ENCODE data around the gene RUSC2. TPM values are rescaled to one million over a fixed set of nuclear protein-coding genes. Genes with fewer than 3 reads are reported as not detected.
A peak's percentile ranks its signal among the peaks of the same experiment; 100 is the strongest.

Gene RUSC2
- total and polyA plus RNA-seq, 12 donors: 22.1 to 34.9 (median 28.2) TPM

- ATAC-seq: no peak
- intact Hi-C loops (cut with DNase I): no loop called here
Observed at GRCh38 chr9:35499701-35500030, 9.8 kb downstream of the RUSC2 start.

GRCh38 chr9:35500130-35500748, 10.3 kb downstream of the RUSC2 start:
- no peak for TF ChIP-seq CTCF (IDR thresholded peaks at IDR 0.05)
- ATAC-seq (no peak), DNase-seq (no peak)
- WGBS, 2 donors: 55 to 66% methylated on average over 1 of the region's 1 CpG
- Histone ChIP-seq H3K4me3 (no peak overlapping the region), H3K9me3 (peaks cover 0 to 13% (median 3%) of the 10 kb centered on the region in 11 donors), H3K4me1 (peaks cover 2 to 65% (median 35%) of the 10 kb centered on the region in 9 donors), H3K27ac (peak overlapping the region in 3 of 10 donors; percentile 24 to 73 (median 54)), H3K36me3 (peaks cover 0 to 13% (median 0%) of the 10 kb centered on the region in 9 donors), H3K27me3 (no peaks in the 10 kb centered on the region)
- intact Hi-C loops (cut with DNase I): no loop called here

More at GRCh38 chr9:35499701-35500030, 9.8 kb downstream of the RUSC2 start:
- H3K27me3 ChIP-seq: no peaks in the 10 kb centered on the region
- H3K27ac ChIP-seq: peak overlapping the region in 4 of 10 donors; percentile 8 to 73 (median 39)
- 56 to 73% methylated on average over 2 of the region's 2 CpGs for WGBS, 2 donors
- H3K4me3 ChIP-seq: no peak overlapping the region
- TF ChIP-seq CTCF (IDR thresholded peaks at IDR 0.05): no peak
- peaks cover 2 to 63% (median 35%) of the 10 kb centered on the region in 9 donors for H3K4me1 ChIP-seq
- peaks cover 0 to 13% (median 0%) of the 10 kb centered on the region in 9 donors for H3K36me3 ChIP-seq
- no peak for DNase-seq
- H3K9me3 ChIP-seq: peaks cover 0 to 13% (median 3%) of the 10 kb centered on the region in 11 donors

GRCh38 chr9:35501946-35502345, 12.0 kb downstream of the RUSC2 start:
- Histone ChIP-seq H3K27me3 (no peaks in the 10 kb centered on the region), H3K27ac (no peak overlapping the region), H3K4me3 (no peak overlapping the region), H3K36me3 (peaks cover 0 to 2% (median 0%) of the 10 kb centered on the region in 9 donors), H3K9me3 (peaks cover 0 to 13% (median 0%) of the 10 kb centered on the region in 11 donors), H3K4me1 (peaks cover 2 to 60% (median 31%) of the 10 kb centered on the region in 9 donors)
- intact Hi-C loops (cut with DNase I): no loop called here
- WGBS, 2 donors: 20 to 41% methylated on average over 1 of the region's 1 CpG
- no peak for TF ChIP-seq CTCF (IDR thresholded peaks at IDR 0.05)
- ATAC-seq (no peak), DNase-seq (no peak)

- Histone ChIP-seq H3K4me3 (no peak overlapping the region), H3K27me3 (no peaks in the 10 kb centered on the region), H3K27ac (no peak overlapping the region), H3K9me3 (peaks cover 0 to 7% (median 0%) of the 10 kb centered on the region in 11 donors), H3K4me1 (peaks cover 3 to 61% (median 31%) of the 10 kb centered on the region in 9 donors), H3K36me3 (no peaks in the 10 kb centered on the region)
- 93 to 98% methylated on average over 2 of the region's 2 CpGs for WGBS, 2 donors
- intact Hi-C loops (cut with DNase I): loop anchor here in 1 of 10 donors (5.0 kb wide), 1 partner anchor 36 kb away; no protein-coding TSS in a partner anchor
- ATAC-seq (no peak), DNase-seq (no peak)
- TF ChIP-seq CTCF (IDR thresholded peaks at IDR 0.05): no peak
Observed at GRCh38 chr9:35506359-35506758, 16.4 kb downstream of the RUSC2 start.

Data from heart right ventricle (tissue), 16 donors.